Naive thymus-derived CD8-positive, alpha-beta T cell (primary cell): Measurements from ENCODE around the gene SUSD1. TPM values are rescaled to one million over a fixed set of nuclear protein-coding genes. Genes with fewer than 3 reads are reported as not detected.
A peak's percentile ranks its signal among the peaks of the same experiment; 100 is the strongest.

Experiments
- ATAC-seq, 2 donors: fragments of 150-1000 bp; cut with Tn5 transposase in 1 of 2; sonication (Bioruptor Pico), chemical (Tn5 transposase) in 1 of 2; 1 replicate in 1 of 2; 2 replicates in 1 of 2; pipeline ENCODE4 v1.10.0; 2021; ENCODE audit warnings: mild to moderate bottlenecking in 2 of 2, moderate library complexity in 2 of 2
- POLR2A ChIA-PET: fragments of 350-600 bp; sonication (Branson Sonifier 250); formaldehyde crosslinking; loops from one replicate; lab custom pipeline; 2021; ENCODE audit warnings: antibody characterized with exemption; lab: Charles Lee
- DNase-seq, 10 donors: peaks; one replicate each; pipeline versions ENCODE4 v3.0.0 to v3.0.0-alpha.2; 2020 to 2022
- H3K27ac Mint-ChIP-seq, 10 donors: one replicate each; pipeline ENCODE4 v1.8.0; 2020 to 2022; ENCODE audit warnings: mild to moderate bottlenecking in 10 of 10, mixed read lengths in 10 of 10, moderate library complexity in 4 of 10, inconsistent platforms in 1 of 10
- H3K27me3 Mint-ChIP-seq, 5 donors: one replicate each; pipeline ENCODE4 v1.8.0; 2021 to 2022; ENCODE audit warnings: mixed read lengths in 5 of 5
- H3K36me3 Mint-ChIP-seq, 3 donors: one replicate each; pipeline ENCODE4 v1.8.0; 2020 to 2022; ENCODE audit warnings: mixed read lengths in 3 of 3, mild to moderate bottlenecking in 2 of 3, inconsistent platforms in 1 of 3
- H3K4me1 Mint-ChIP-seq, 4 donors: one replicate each; pipeline ENCODE4 v1.8.0; 2021 to 2022; ENCODE audit warnings: mixed read lengths in 4 of 4
- H3K4me3 Mint-ChIP-seq, 10 donors: one replicate each; pipeline ENCODE4 v1.8.0; 2020 to 2022; ENCODE audit warnings: mild to moderate bottlenecking in 10 of 10, mixed read lengths in 10 of 10, moderate library complexity in 6 of 10, inconsistent platforms in 1 of 10
- H3K9me3 Mint-ChIP-seq, 9 donors: one replicate each; pipeline ENCODE4 v1.8.0; 2020 to 2022; ENCODE audit warnings: mixed read lengths in 9 of 9, mild to moderate bottlenecking in 3 of 9, inconsistent platforms in 1 of 9, moderate library complexity in 1 of 9
- polyA plus RNA-seq, 3 donors: library from polyadenylated mRNA; unstranded; fragments of 300-500 nt; fragmentation: Illumina TruSeq; gene quantifications; one replicate each; pipeline ENCODE4 v1.2.3, GENCODE V29; 2021
- total RNA-seq, 8 experiments: library from RNA in 2 of 8; stranded (reverse) in 2 of 8; gene quantifications; one replicate each; pipeline ENCODE4 v1.2.3 and lab custom pipeline; 2021 to 2026

The SUSD1 gene
- total and polyA plus RNA-seq, 5 experiments from 2014 or later = 2.5 to 12.4 (median 4.1) TPM

DNA sequence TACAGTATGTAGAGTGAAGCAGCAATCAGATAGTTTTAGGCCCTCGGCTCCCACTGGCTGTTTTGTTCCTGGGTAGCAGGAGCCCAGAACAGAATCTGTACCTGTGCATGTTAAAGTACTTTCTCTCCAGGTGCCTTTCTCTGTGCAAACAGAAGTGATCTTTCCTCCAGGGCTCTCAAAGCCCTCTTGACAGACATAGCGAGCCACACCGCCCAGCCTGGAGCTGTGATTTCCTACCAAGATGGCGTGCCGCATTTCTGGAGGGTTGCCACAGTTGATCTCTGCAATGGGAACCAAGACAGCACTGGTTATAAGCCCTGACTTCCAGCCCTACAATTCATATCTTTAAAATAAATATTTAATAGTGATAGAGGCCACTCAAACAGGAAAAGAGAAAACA is 50.9 kb downstream of the SUSD1 start:
- DNase-seq (no peak), ATAC-seq (no peak)
- peaks cover 8 to 36% (median 30%) of the 10 kb centered on the region in 3 donors for H3K36me3 Mint-ChIP-seq
- no peaks in the 10 kb centered on the region for H3K27me3 Mint-ChIP-seq
- H3K27ac Mint-ChIP-seq = no peak overlapping the region
- H3K9me3 Mint-ChIP-seq = no peaks in the 10 kb centered on the region
- H3K4me3 Mint-ChIP-seq = no peak overlapping the region
- peaks cover 0 to 3% (median 0%) of the 10 kb centered on the region in 4 donors for H3K4me1 Mint-ChIP-seq
- POLR2A ChIA-PET = no interaction called here

GRCh38 chr9:112121633-112122032 is 53.5 kb downstream of the SUSD1 start:
- no peaks in the 10 kb centered on the region for H3K4me1 Mint-ChIP-seq
- H3K4me3 Mint-ChIP-seq = no peak overlapping the region
- POLR2A ChIA-PET = no interaction called here
- ATAC-seq = no peak
- H3K36me3 Mint-ChIP-seq = peaks cover 8 to 30% (median 28%) of the 10 kb centered on the region in 3 donors
- no peaks in the 10 kb centered on the region for H3K27me3 Mint-ChIP-seq
- no peak for DNase-seq
- no peaks in the 10 kb centered on the region for H3K9me3 Mint-ChIP-seq
- no peak overlapping the region for H3K27ac Mint-ChIP-seq

DNA sequence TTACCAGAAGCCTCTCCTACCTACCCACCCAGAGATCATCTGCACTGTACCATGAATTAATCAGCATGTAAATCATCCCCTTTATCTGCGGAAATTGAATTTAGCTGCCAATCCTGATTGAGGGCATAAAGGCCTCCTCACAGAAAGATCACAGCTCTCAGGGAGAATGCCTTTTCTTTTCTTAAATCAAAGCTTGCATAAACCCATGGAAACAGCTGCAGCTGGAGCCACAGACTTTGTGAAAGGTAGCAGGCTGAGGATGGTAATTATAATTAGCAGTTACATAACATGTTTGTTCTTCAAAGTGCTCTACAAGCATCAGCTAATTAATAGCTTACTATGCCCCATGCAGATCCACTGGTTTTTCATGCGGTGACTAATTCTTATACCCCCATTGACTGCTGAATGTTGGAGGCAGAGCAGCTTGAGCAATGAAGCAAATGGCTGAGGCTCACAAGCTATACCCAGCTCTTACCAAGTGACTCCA is 54.6 kb downstream of the SUSD1 start:
- Mint-ChIP-seq H3K4me3 (no peak overlapping the region), H3K9me3 (no peaks in the 10 kb centered on the region), H3K4me1 (peaks cover 0 to 6% (median 0%) of the 10 kb centered on the region in 4 donors), H3K27me3 (no peaks in the 10 kb centered on the region), H3K36me3 (peaks cover 8 to 32% (median 24%) of the 10 kb centered on the region in 3 donors), H3K27ac (no peak overlapping the region)
- ATAC-seq (no peak), DNase-seq (no peak)
- POLR2A ChIA-PET = no interaction called here

DNA sequence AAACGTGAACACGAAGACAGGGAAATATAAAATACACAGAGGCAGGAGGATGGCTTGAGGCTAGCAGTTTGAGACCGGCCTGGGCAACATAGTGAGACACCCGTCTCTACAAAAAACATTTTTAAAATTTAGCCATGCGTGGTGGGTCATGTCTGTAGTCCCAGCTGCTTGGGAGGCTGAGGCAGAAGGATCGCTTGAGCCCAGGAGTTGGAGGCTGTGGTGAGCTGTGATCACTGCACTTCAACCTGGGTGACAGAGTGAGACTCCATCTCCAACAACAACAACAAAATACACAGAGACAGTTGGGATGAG is 55.1 kb downstream of the SUSD1 start:
- POLR2A ChIA-PET = no interaction called here
- peak overlapping the region in 3 of 10 donors; percentile 22 to 68 (median 31) for H3K27ac Mint-ChIP-seq

GRCh38 chr9:112119225-112120029 is 55.7 kb downstream of the SUSD1 start:
- no peak overlapping the region for H3K4me3 Mint-ChIP-seq
- H3K27ac Mint-ChIP-seq = peak overlapping the region in 2 of 10 donors; percentile 31 to 68
- H3K27me3 Mint-ChIP-seq = no peaks in the 10 kb centered on the region
- H3K9me3 Mint-ChIP-seq = no peaks in the 10 kb centered on the region
- POLR2A ChIA-PET = no interaction called here
- H3K36me3 Mint-ChIP-seq = peaks cover 8 to 32% (median 24%) of the 10 kb centered on the region in 3 donors
- peaks cover 0 to 6% (median 0%) of the 10 kb centered on the region in 4 donors for H3K4me1 Mint-ChIP-seq
- ATAC-seq (no peak), DNase-seq (no peak)

More for the DNA sequence above, 55.1 kb downstream of the SUSD1 start:
- H3K9me3 Mint-ChIP-seq = no peaks in the 10 kb centered on the region
- no peak for ATAC-seq
- H3K36me3 Mint-ChIP-seq = peaks cover 8 to 32% (median 24%) of the 10 kb centered on the region in 3 donors
- H3K4me3 Mint-ChIP-seq = no peak overlapping the region
- DNase-seq = no peak
- peaks cover 0 to 6% (median 0%) of the 10 kb centered on the region in 4 donors for H3K4me1 Mint-ChIP-seq
- no peaks in the 10 kb centered on the region for H3K27me3 Mint-ChIP-seq

DNA sequence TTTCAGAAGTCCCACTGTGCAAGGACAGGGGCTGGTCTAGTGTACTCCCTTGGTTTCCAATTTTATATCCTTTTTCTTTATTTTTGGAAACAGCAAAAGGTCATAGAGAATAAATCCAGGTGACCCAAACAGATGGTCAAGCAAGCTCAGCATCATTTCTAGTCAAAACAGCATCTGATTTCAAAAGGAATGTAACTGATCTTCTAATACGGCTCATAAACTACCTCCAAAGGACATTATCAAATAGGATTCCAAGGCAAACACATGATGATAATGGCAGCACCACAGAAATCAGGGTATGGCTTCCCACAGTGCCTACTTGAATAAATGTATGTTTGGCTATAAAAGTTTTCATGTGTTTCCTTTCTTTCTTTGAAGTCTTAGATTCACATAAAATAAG is 57.1 kb downstream of the SUSD1 start:
- no peaks in the 10 kb centered on the region for H3K9me3 Mint-ChIP-seq
- DNase-seq (no peak), ATAC-seq (no peak)
- no peaks in the 10 kb centered on the region for H3K27me3 Mint-ChIP-seq
- peaks cover 0 to 6% (median 0%) of the 10 kb centered on the region in 4 donors for H3K4me1 Mint-ChIP-seq
- POLR2A ChIA-PET = no interaction called here
- H3K4me3 Mint-ChIP-seq = no peak overlapping the region
- H3K27ac Mint-ChIP-seq = no peak overlapping the region
- peaks cover 6 to 22% (median 21%) of the 10 kb centered on the region in 3 donors for H3K36me3 Mint-ChIP-seq

DNA sequence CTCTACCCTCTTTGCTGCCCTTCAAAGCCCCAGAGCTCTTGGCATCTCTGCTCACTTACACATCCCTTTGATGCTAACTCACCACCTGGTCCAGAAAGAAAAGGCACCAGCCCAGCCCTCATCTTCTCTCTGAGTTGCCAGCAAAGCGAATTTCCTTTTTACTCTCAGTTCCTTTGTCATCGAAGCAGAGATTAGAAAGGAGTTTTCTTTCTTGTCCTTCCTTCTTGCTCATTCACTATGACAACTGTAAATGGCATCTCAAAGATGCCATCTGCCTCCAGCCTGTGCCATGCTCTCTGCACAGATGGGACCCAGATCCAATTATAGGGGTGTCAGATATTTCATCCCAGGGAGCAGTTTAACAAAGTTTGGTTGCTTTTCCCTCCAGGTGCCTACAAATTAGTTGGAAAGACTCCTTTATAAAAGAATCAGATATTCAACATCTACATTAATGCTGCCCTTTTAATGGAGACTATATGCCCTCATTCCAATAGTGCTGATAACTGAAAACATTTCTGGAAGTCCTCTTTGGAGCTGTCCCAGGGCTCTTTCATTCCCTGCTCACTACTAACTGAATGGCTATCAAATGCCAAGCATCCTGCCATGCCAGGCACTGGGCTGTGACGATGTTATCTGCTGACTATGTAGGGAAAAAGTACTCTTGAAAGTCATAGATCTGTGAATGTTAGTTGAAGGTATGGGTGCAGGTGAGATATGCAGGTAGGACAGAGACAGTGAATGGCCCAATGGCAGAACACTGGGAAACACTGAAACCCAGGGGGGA is 58.9 kb downstream of the SUSD1 start:
- Mint-ChIP-seq H3K4me1 (peaks cover 0 to 8% (median 0%) of the 10 kb centered on the region in 4 donors), H3K27ac (peak overlapping the region in 2 of 10 donors; percentile 12 to 80), H3K9me3 (no peaks in the 10 kb centered on the region), H3K27me3 (no peaks in the 10 kb centered on the region), H3K4me3 (no peak overlapping the region), H3K36me3 (peaks cover 0 to 10% (median 8%) of the 10 kb centered on the region in 3 donors)
- no peak for DNase-seq
- no peak for ATAC-seq
- POLR2A ChIA-PET = interaction anchor here (0.6 kb wide), 1 partner anchor 770 kb away, joined by 4 read pairs; no protein-coding TSS in a partner anchor

GRCh38 chr9:112115109-112115508 is 60.0 kb downstream of the SUSD1 start:
- Mint-ChIP-seq H3K27ac (peak overlapping the region in 1 of 10 donors; percentile 19), H3K4me3 (no peak overlapping the region), H3K4me1 (peaks cover 0 to 18% (median 0%) of the 10 kb centered on the region in 4 donors), H3K9me3 (no peaks in the 10 kb centered on the region), H3K36me3 (peaks cover 0 to 16% (median 7%) of the 10 kb centered on the region in 3 donors), H3K27me3 (no peaks in the 10 kb centered on the region)
- DNase-seq = no peak
- ATAC-seq = no peak
- POLR2A ChIA-PET = no interaction called here

DNA sequence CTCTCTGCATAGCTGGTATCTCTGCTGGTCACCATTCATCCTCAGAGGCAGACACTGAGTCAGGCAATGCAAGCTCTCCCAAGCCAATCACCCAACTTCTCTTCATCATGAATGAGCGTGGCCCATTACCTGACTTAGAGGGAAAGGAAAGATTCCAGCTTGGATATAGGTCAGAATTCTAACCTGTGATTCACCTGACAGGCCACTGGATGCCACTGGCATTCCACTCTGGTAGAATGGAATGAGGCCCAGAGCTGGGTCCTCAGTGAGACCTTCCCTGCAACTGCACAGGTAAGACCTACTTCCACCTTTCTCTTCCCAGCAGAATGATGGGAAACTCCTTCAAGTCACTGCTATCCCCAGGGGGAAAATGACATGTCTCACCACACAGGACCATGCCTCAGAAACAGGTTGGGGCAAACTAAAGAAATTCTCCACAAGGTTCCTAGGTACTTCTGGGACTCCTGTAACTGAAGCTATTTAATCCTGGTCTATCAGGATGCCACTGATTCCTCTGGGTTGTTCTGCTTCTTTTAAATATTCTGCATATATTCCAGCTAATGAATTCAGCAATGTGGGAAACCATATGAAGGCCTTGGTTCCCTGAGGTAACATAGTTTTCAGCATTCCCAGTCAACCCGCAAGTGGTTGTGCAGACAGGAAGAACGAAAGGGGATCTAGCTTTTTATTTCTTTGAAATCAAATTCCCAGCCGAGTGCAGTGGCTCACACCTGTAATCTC is 62.0 kb downstream of the SUSD1 start:
- DNase-seq (peak in 4 of 10 donors; percentile 7 to 13 (median 10)), ATAC-seq (peak; percentile 38 to 62)
- POLR2A ChIA-PET = interaction anchor here (0.8 kb wide), 1 partner anchor 248 kb away, joined by 4 read pairs; no protein-coding TSS in a partner anchor
- Mint-ChIP-seq H3K27ac (peak overlapping the region in 2 of 10 donors; percentile 18 to 69), H3K4me1 (peaks cover 0 to 18% (median 0%) of the 10 kb centered on the region in 4 donors), H3K36me3 (peaks cover 0 to 14% (median 2%) of the 10 kb centered on the region in 3 donors), H3K9me3 (no peaks in the 10 kb centered on the region), H3K4me3 (no peak overlapping the region), H3K27me3 (no peaks in the 10 kb centered on the region)

GRCh38 chr9:112112519-112112918 is 62.6 kb downstream of the SUSD1 start:
- peak overlapping the region in 2 of 10 donors; percentile 18 to 69 for H3K27ac Mint-ChIP-seq
- DNase-seq = no peak
- ATAC-seq = no peak
- H3K4me1 Mint-ChIP-seq = peaks cover 0 to 19% (median 0%) of the 10 kb centered on the region in 4 donors
- peaks cover 0 to 14% (median 2%) of the 10 kb centered on the region in 3 donors for H3K36me3 Mint-ChIP-seq
- H3K4me3 Mint-ChIP-seq = no peak overlapping the region
- no peaks in the 10 kb centered on the region for H3K9me3 Mint-ChIP-seq
- POLR2A ChIA-PET = interaction anchor here (0.8 kb wide), 1 partner anchor 249 kb away, joined by 4 read pairs; no protein-coding TSS in a partner anchor
- no peaks in the 10 kb centered on the region for H3K27me3 Mint-ChIP-seq

DNA sequence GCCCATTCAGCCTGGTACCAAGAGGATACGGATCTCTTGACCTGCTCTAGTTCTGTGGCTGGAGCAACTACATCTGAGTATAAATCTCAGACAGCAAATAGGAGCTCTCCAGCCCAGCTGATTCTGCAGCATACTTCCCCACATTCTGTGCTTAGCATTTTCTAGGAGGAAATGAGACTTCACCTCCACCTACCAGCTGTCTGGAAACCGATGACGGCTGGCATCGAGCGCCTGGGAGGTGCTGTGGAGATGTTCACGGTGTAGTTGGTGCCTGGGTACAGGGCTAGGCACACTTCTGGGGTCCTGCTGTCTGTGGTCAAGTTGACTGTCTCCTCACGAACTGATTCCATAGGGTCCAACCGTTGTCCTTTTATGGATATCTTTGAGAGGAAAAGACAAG is 63.6 kb downstream of the SUSD1 start:
- DNase-seq = no peak
- H3K27ac Mint-ChIP-seq = no peak overlapping the region
- no peaks in the 10 kb centered on the region for H3K27me3 Mint-ChIP-seq
- H3K4me1 Mint-ChIP-seq = peaks cover 0 to 27% (median 0%) of the 10 kb centered on the region in 4 donors
- ATAC-seq = no peak
- H3K4me3 Mint-ChIP-seq = no peak overlapping the region
- no peaks in the 10 kb centered on the region for H3K9me3 Mint-ChIP-seq
- POLR2A ChIA-PET = no interaction called here
- peaks cover 3 to 13% (median 6%) of the 10 kb centered on the region in 3 donors for H3K36me3 Mint-ChIP-seq

DNA sequence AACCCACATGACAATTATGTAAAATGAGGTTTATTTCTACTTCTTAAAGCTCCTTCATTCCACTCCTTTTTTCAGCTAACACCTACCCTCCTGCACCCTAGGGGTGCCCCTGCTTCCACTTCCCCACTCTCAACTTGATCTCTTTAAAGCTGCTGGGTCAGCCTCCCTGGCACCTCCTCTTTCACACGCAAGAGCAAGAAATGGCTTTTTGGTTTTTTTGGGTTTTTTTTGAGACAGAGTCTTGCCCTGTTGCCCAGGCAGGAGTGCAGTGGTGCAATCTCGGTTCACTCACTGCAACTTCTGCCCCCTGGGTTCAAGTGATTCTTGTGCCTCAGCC is 64.4 kb downstream of the SUSD1 start:
- Mint-ChIP-seq H3K4me1 (peaks cover 0 to 26% (median 0%) of the 10 kb centered on the region in 4 donors), H3K36me3 (peaks cover 5 to 12% (median 6%) of the 10 kb centered on the region in 3 donors), H3K27ac (peak overlapping the region in 1 of 10 donors; percentile 56), H3K27me3 (no peaks in the 10 kb centered on the region), H3K9me3 (no peaks in the 10 kb centered on the region), H3K4me3 (no peak overlapping the region)
- POLR2A ChIA-PET = no interaction called here
- ATAC-seq (no peak), DNase-seq (no peak)
